Dermis blood vessel endothelial cell (primary cell): ENCODE data around the gene NPAS3. TPM values are rescaled to one million over a fixed set of nuclear protein-coding genes. Genes with fewer than 3 reads are reported as not detected.

ENCODE experiments used
- DNase-seq: peaks from one replicate; pipeline ENCODE4 v3.0.0; 2010
- total RNA-seq: library from RNA; depleted of rRNA; stranded (reverse); fragments of >200 nt; gene quantifications from 2 replicates; pipeline ENCODE4 v1.2.3, GENCODE V29; 2014

The NPAS3 gene
- total RNA-seq, 1 donor from 2014 or later, result not detected

DNA sequence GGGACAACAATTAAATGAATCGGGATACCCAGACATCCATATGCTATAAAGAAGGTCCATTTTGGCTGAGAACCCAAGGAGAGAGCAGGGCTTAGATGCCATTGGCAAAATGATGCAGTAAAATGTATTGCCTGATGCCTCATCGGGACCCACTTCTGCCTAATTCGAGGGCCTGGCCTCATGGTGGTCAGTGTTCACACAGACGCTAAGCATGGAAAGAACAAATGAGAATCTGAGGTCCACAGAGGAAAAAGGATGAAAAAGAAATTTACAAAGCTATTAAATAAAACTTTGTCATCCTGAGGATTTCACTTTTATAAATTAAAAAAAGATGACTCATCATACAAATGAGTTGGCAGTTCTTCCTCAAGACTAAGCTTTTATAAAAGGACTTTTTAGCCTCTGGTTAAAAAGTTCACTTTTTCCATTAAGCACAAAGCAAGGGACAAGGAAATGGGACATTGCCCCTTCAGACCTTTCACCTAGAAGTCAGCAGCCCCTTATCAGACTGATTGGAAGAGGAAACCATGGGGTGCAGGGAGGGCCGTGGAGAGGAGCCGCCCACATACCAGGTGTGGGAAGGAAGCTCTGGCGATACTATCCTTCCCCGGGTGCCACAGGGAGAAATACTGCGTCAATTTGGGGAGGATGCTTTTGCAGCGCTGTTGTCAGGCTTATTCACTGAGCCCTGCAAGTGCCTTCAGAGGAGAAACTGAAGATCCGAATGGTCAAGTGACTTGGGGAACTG, 836.2 kb downstream of the NPAS3 start:
- peak; percentile 15 for DNase-seq

DNA sequence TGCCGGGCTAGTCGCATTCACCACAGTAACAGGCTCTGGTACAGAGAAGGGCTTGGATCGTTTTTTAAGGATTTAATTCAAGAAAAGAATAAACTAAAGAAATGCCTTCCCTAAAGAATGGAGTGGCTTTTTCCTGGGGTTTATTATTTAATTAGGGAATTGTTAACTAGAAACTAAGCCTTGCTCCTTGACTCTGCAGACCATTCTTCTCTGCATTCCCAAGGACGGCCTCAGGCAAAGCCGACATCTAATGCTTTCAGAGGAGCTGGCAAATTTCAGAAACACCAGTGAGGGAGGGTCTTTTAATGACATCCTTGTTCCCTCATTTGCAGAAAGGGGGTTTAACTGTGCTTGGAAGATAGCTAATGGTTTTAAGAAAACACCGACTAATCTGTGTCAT, 838.2 kb downstream of the NPAS3 start:
- DNase-seq, result no peak

- DNase-seq, result no peak
Measured at GRCh38 chr14:33777681-33778080, 839.0 kb downstream of the NPAS3 start.

- DNase-seq, result no peak
Measured at GRCh38 chr14:33780035-33780434, 841.4 kb downstream of the NPAS3 start.

DNA sequence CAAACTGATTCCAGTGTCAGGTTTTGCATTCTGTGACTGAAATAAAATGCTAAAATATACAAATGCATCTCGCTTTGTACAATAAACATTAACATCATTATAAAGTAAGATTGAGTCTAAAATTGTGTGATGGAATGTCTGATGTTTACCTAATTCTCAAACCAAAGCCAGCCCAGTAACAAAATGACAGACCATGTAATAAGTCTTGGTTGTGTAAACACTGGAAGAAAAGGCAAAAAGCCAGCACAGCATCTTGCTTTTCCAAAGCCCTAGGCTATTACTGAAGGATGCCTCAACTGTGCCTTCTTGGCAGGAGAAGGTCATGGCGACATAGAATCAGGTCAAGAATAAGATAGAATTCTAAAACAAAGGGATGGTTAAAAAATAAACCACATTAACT, 842.6 kb downstream of the NPAS3 start:
- no peak for DNase-seq

GRCh38 chr14:33782923-33783322, 844.2 kb downstream of the NPAS3 start:
- no peak for DNase-seq

DNA sequence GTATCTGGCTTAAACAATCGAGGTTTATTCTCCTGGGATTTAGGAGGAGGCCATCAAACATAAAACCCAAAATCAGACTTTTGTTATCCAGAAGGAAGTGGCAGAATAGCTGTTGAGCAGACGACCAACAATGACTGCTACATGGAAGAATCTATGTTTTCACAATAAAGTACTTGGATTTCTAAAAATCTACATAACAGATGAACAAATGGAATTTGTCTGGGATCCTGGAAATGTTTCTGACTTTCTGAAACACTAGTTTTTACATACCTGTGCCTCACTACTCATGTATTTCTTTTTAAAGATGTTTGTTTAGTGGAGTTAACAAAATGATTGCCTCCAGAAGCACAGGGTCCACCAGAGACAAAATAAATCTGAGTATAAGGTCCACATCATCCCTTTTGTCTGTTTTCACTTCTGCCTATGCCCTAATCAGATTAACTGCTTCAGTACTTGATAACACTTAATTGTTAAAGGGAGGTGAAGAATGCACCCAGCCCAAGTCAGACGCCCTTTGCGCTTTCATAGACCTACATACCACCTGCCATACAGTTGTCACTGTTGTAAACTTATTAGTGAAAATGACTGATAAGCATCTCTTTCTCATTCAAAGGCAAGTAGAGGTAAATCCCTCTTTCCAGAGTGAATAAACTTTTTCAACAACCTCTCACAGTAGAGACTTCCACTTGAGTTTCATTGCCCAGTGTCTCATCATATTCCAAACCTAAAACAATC, 847.6 kb downstream of the NPAS3 start:
- no peak for DNase-seq

DNA sequence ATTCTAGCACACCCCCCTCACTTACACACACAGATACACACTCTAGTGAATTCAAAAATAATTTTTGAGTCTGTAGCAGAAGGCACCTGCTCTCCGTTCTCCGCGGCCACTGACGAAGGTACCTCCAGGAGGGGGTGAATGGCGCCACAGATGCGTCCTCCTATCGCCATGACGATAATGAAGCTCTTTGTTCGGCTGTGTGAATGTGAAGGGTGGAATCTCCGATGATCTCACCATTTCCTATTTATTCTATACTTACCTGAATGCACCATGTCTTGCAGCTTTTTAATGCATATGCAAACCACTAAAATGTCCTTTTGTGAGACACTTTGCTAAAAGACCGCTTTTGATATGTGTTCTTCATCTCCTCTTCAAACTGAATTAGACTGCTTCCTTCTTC, 849.5 kb downstream of the NPAS3 start:
- no peak for DNase-seq

DNA sequence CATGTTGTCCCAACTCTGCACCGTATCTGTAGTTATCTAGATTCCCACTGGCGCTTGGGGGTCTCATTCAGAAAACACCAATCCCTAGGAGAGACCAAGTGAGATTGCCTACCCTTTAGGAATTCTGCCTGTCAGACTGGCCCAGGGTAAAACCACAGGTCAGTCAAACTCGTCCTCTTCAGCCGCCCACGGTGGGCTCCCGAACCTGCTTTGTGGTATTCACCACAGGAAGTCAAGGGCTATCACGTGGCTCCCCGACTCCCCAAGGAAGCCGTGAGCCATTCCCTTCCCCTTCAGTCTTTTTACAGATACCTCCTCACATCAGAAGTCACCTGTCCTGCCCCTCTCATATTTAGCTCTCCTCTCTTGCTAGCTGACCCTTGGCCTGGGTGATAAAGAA, 852.3 kb downstream of the NPAS3 start:
- DNase-seq, result no peak

DNA sequence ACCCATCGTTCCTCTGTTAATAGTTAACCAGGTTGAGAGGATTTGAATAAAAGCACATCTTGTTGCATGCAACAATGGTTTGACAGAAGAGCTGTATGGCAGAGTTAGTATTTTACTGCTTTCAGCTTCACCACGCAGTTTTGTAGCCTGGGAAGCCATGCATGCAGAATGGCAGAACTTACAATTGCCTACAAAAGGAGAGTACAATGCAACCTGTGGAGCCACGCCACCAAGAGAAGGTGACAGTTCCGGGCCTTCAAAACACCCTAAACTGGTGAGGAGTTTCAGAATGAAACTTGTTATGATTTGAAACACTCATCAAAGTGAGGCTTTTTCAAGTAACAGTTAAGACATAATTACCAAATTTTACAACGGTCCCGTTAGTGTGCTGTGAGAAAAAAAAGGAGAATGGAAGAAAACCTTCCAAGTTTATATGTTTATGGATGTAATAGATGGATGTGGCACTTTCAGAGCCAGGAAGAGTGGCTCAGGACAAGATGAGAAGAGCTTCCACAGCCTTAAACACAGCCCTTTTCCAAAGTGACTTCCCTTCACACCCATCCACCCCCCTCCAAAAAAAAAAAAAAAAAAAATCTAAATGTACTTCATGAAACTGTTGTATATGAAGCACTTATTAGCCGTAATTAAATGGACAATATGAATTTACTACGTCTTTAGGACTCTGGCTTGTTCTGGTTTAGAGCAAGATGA, 853.5 kb downstream of the NPAS3 start:
- no peak for DNase-seq

DNA sequence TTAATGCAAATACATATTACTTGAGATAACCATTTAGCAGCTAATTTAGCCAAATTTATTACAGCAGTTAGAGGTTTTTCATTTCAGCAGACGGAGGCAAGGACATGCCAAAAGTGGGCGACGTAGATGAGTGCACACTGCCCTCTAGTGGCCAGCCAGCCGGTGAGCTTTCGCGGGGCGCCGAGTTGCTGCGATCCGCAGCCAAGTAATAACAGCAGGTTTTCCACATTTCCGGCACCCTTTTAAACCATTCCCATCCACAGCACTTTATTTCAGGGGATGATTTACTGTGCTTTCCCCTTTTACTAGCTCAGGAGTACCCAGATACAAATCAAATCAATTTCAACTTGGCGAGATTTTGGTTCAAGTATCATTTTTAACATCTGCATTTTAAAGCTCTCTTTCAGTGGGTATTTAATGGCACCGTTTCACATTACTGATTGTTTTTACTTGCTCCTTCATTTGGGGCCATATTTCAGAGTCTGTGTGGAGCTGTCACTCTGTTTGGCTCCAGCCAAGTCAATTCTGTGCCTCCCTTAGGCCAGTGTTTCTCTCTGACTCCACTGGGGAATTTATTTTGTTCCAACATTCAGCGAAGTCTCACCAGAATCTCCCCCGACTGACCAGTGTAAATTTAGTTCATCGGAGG, 854.2 kb downstream of the NPAS3 start:
- peak; percentile 89 for DNase-seq

DNA sequence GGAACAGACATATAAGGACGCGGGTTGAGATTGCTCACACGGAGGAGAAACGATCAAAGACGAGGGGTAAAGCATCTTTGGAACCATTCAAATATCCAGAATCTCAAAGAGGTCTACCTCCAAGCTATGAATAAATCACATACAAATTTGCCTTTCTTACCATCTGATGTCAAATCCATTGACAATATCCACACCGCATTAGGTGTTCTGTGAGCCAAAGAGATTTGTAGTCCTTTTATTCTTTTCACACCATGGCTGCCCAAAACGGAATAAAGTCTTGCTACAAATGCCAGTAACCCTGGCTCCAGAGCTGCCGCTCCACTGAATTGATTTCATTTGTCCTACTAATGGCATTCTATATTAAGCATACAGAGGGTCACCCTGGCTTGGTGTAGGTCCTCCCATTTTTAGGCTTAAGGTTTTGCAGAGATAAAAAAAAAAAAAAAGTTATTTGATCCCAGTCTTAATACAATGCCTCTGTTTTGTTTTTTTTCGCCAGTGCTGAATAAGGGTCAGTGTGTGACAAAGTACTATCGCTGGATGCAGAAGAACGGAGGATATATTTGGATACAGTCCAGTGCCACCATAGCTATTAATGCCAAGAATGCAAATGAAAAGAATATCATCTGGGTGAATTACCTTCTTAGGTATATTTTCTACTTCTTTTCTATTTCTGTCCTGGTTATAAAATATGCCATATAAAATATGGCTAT, 854.9 kb downstream of the NPAS3 start:
- DNase-seq, result no peak

GRCh38 chr14:33794791-33795305, 856.2 kb downstream of the NPAS3 start:
- no peak for DNase-seq

DNA sequence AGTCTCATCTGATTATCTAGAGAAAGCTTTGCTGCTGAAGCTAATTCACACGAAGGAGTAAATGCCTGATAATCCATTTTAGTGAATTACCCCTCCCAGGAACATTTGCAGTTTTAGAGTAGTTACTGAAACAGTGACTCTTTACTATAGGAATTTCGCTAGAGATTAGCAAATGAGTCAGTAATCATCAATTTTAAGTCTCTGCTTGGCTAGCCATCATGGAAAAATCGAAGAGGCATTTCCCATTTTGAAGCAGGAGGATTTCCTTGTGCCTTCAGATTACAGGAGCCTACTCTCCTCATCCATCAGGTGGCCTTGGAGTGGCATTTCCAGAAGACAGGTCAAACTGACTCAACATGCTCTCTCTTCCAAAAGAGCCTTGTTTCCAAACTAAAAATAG, 857.7 kb downstream of the NPAS3 start:
- DNase-seq, result no peak

- peak; percentile 47 for DNase-seq
Measured at GRCh38 chr14:33799705-33800570, 861.3 kb downstream of the NPAS3 start.

GRCh38 chr14:33800735-33801163, 862.1 kb downstream of the NPAS3 start:
- no peak for DNase-seq

DNA sequence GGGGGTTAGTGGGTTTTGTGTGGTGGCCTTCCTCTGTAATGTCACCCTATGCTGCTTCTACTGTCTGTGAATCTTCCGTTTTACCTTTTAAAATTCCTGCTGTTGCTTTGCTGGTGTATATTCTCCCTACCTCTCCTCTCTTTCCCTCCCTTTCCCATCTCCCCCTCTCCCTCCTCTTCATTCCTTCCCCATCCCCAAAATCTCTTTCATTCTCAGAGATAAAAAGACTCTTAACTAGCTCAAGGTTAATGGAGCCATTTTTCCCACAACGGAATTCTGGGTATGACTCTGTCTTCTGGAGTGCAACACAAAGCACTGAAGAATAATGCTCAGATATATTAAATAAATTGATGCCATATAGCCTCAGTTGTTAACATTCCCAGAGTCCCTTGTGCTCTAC, 864.1 kb downstream of the NPAS3 start:
- DNase-seq, result no peak

- no peak for DNase-seq
Measured at GRCh38 chr14:33805593-33805992, 866.9 kb downstream of the NPAS3 start.

GRCh38 chr14:33806905-33807304, 868.2 kb downstream of the NPAS3 start:
- DNase-seq, result no peak

DNA sequence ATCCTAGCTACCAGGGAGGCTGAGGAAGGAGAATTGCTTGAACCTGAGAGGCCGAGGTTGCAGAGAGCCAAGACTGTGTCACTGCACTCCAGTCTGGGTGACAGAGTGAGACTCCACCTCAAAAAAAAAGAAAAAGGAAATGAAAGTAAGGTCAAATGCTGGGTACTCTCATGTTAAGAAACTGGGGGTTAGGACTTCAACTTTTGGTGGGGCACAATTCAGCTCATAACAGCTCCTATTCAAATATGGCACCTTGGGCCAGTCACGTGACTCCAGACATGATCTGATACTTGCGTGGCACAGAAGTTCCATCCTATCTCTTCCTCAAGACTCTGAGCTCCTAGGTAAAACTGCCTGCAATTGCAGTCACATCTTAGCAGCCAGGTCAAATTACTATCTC, 869.5 kb downstream of the NPAS3 start:
- no peak for DNase-seq

GRCh38 chr14:33809396-33809981, 870.8 kb downstream of the NPAS3 start:
- no peak for DNase-seq
